Measurements from ENCODE around the gene TTLL5. TPM values are rescaled to one million over a fixed set of nuclear protein-coding genes. Genes with fewer than 3 reads are reported as not detected.

The TTLL5 gene
- total and polyA plus RNA-seq, 8 donors = 10.1 to 48.4 (median 17.3) TPM

- peaks cover 0 to 16% (median 11%) of the 10 kb centered on the region in 4 donors for H3K36me3 ChIP-seq
- WGBS, 5 donors = 20 to 46% (median 26%) methylated on average over 1 to 4 of the region's 4 CpGs
- peaks cover 11 to 40% (median 25%) of the 10 kb centered on the region in 4 donors for H3K4me1 ChIP-seq
- intact Hi-C loops (cut with DNase I; ENCODE audit: low total_unique reads) = loop anchor here (5.0 kb wide), 1 partner anchor 90 kb away; no protein-coding TSS in a partner anchor
- TF ChIP-seq POLR2AphosphoS5 (IDR thresholded peaks at IDR 0.05) (peak in 2 of 3 donors; percentile 7 to 79), POLR2A (IDR thresholded peaks at IDR 0.05) (no peak)
- peak; percentile 67 to 85 for DNase-seq
- peak overlapping the region; percentile 75 to 85 (median 80) for H3K27ac ChIP-seq
- no peaks in the 10 kb centered on the region for H3K9me3 ChIP-seq
- H3K27me3 ChIP-seq = no peaks in the 10 kb centered on the region
- H3K4me3 ChIP-seq = no peak overlapping the region
Observed at GRCh38 chr14:75711796-75712211, 50.8 kb downstream of the TTLL5 start.

GRCh38 chr14:75714991-75715390 lies 53.9 kb downstream of the TTLL5 start:
- H3K36me3 ChIP-seq = peaks cover 0 to 6% (median 0%) of the 10 kb centered on the region in 4 donors
- WGBS, 5 donors = 54 to 66% (median 59%) methylated on average over 2 of the region's 2 CpGs
- intact Hi-C loops (cut with DNase I; ENCODE audit: low total_unique reads) = loop anchor here (5.0 kb wide), 1 partner anchor 87 kb away; no protein-coding TSS in a partner anchor
- peak overlapping the region in 2 of 5 donors; percentile 8 to 13 for H3K27ac ChIP-seq
- H3K4me3 ChIP-seq = no peak overlapping the region
- peaks cover 16 to 62% (median 46%) of the 10 kb centered on the region in 4 donors for H3K4me1 ChIP-seq
- no peaks in the 10 kb centered on the region for H3K9me3 ChIP-seq
- TF ChIP-seq POLR2AphosphoS5 (IDR thresholded peaks at IDR 0.05) = no peak
- DNase-seq = no peak
- no peaks in the 10 kb centered on the region for H3K27me3 ChIP-seq

GRCh38 chr14:75715926-75716780 lies 55.1 kb downstream of the TTLL5 start:
- intact Hi-C loops (cut with DNase I; ENCODE audit: low total_unique reads) = no loop called here
- Histone ChIP-seq H3K27ac (peak overlapping the region in 3 of 5 donors; percentile 1 to 57 (median 52)), H3K36me3 (peaks cover 0 to 6% (median 0%) of the 10 kb centered on the region in 4 donors), H3K4me1 (peaks cover 16 to 72% (median 53%) of the 10 kb centered on the region in 4 donors), H3K4me3 (no peak overlapping the region), H3K9me3 (no peaks in the 10 kb centered on the region), H3K27me3 (no peaks in the 10 kb centered on the region)
- 39 to 69% (median 63%) methylated on average over 2 of the region's 2 CpGs for WGBS, 5 donors
- no peak for TF ChIP-seq POLR2A (IDR thresholded peaks at IDR 0.05)
- no peak for TF ChIP-seq CTCF (IDR thresholded peaks at IDR 0.05)
- TF ChIP-seq POLR2AphosphoS5 (IDR thresholded peaks at IDR 0.05) = peak in 1 of 3 donors; percentile 50
- DNase-seq = no peak

- H3K27me3 ChIP-seq = no peaks in the 10 kb centered on the region
- H3K4me3 ChIP-seq = no peak overlapping the region
- H3K9me3 ChIP-seq = no peaks in the 10 kb centered on the region
- peak in 1 of 2 donors; percentile 60 for DNase-seq
- 34 to 63% (median 60%) methylated on average over 3 of the region's 3 CpGs for WGBS, 5 donors
- TF ChIP-seq POLR2AphosphoS5 (IDR thresholded peaks at IDR 0.05) = peak; percentile 33 to 83 (median 59)
- TF ChIP-seq POLR2A (IDR thresholded peaks at IDR 0.05) = no peak
- intact Hi-C loops (cut with DNase I; ENCODE audit: low total_unique reads) = no loop called here
- H3K36me3 ChIP-seq = peaks cover 0 to 6% (median 0%) of the 10 kb centered on the region in 4 donors
- H3K27ac ChIP-seq = peak overlapping the region in 4 of 5 donors; percentile 39 to 65 (median 54)
- peaks cover 5 to 58% (median 40%) of the 10 kb centered on the region in 4 donors for H3K4me1 ChIP-seq
Observed at GRCh38 chr14:75717729-75718128, 56.7 kb downstream of the TTLL5 start.

- TF ChIP-seq CTCF (IDR thresholded peaks at IDR 0.05) (no peak), POLR2AphosphoS5 (IDR thresholded peaks at IDR 0.05) (no peak), EP300 (IDR thresholded peaks at IDR 0.05) (no peak), POLR2A (IDR thresholded peaks at IDR 0.05) (no peak)
- H3K9me3 ChIP-seq = no peaks in the 10 kb centered on the region
- no peaks in the 10 kb centered on the region for H3K27me3 ChIP-seq
- intact Hi-C loops (cut with DNase I; ENCODE audit: low total_unique reads) = no loop called here
- 30 to 59% (median 45%) methylated on average over 3 of the region's 3 CpGs for WGBS, 5 donors
- peaks cover 5 to 57% (median 39%) of the 10 kb centered on the region in 4 donors for H3K4me1 ChIP-seq
- no peak for DNase-seq
- peaks cover 0 to 6% (median under 1%) of the 10 kb centered on the region in 4 donors for H3K36me3 ChIP-seq
- H3K4me3 ChIP-seq = no peak overlapping the region
- peak overlapping the region in 4 of 5 donors; percentile 36 to 65 (median 48) for H3K27ac ChIP-seq
Observed at GRCh38 chr14:75718199-75718598, 57.2 kb downstream of the TTLL5 start.
